Heart left ventricle (tissue), 13 donors: ENCODE measurements around the gene STK17A.

Experiments used
- CTCF ChIP-seq, 12 donors: fragments of 200-600 bp; sonication (generic) in 4 of 12; IDR thresholded peaks; one replicate each; pipeline versions ENCODE4 v1.5.0 to v1.8.0; 2018 to 2022; ENCODE audit warnings: antibody characterized with exemption in 12 of 12, mild to moderate bottlenecking in 5 of 12
- POLR2A ChIP-seq, 2 donors: fragments of 450-650 bp; IDR thresholded peaks; one replicate each; pipeline ENCODE4 v1.6.1; 2017; ENCODE audit warnings: antibody characterized with exemption in 2 of 2, mild to moderate bottlenecking in 2 of 2, moderate library complexity in 2 of 2
- donor health status: ischemic (EF 13 %, LVEDD 7.1; RV severe dilation, severe dysfunction).
- donor health status: DM: no; HTN: yes; CAD: no.
- donor health status: DM: no; HTN: no; CAD: no.
- donor health status: ischemic (EF 25% LVEDD 6.9; RV normal size, moderate dysfunction).
- donor health status: ischemic (EF 25% LVEDD 5.7; RV mildly dilated, moderate dysfunction).
- donor health status: ischemic (EF 35%, LVEDD 5.7; RV mildly dilated, moderate dysfunction).
- donor health status: nonischemic (EF 11% LVEDD 7.7; RV severe dilation, severe dysfunction).
- donor health status: DM: yes; HTN: yes; CAD: no.
- donor health status: PGD.
- donor health status: ischemic (EF 29% LVEDD 5.4; RV normal size, mild dysfunction).
- donor health status: nonischemic (EF 23%, LVEDD 6.1; RV moderate dilation, normal function).

- TF ChIP-seq CTCF (IDR thresholded peaks at IDR 0.05) (no peak), POLR2A (IDR thresholded peaks at IDR 0.05) (no peak)
These were observed 32.7 kb downstream of the STK17A start for GRCh38 chr7:43615558-43616145.
